Activated naive CD4-positive, alpha-beta T cell treated with anti-CD3 and anti-CD28 coated beads, Interleukin-2, amount 50 U/mL, for 72 hours (primary cell): ENCODE results near the gene HSPG2. TPM values are rescaled to one million over a fixed set of nuclear protein-coding genes. Genes with fewer than 3 reads are reported as not detected.
"Not testable (repeated sequence)": the region's sequence is repeated elsewhere in the genome, so short reads cannot be mapped to it uniquely, and the experiment has no call there.

Experiments used
- ATAC-seq, 2 donors: fragments of 150-1000 bp; cut with Tn5 transposase; 2 replicates each; pipeline ENCODE4 v1.10.0; 2021; ENCODE audit warnings: mild to moderate bottlenecking in 2 of 2, moderate library complexity in 2 of 2
- DNase-seq, 2 donors: peaks; one replicate each; pipeline ENCODE4 v3.0.0; 2021 to 2022; ENCODE audit warnings: low spot score in 2 of 2
- H3K27ac Mint-ChIP-seq, 2 donors: one replicate each; pipeline ENCODE4 v1.8.0; 2022; ENCODE audit warnings: mild to moderate bottlenecking in 2 of 2, mixed read lengths in 2 of 2
- H3K36me3 Mint-ChIP-seq, 2 donors: one replicate each; pipeline ENCODE4 v1.8.0; 2022; ENCODE audit warnings: mixed read lengths in 2 of 2
- H3K9me3 Mint-ChIP-seq, 2 donors: one replicate each; pipeline ENCODE4 v1.8.0; 2022; ENCODE audit warnings: mixed read lengths in 2 of 2
- total RNA-seq, 2 donors: library from RNA; stranded (reverse); gene quantifications; one replicate each; pipeline ENCODE4 v1.2.3, GENCODE V29; 2022

Gene HSPG2
- 10 to 100 TPM in 1 of 2 donors, 1 to 10 TPM in 1; 9.2 to 37.3 TPM for total RNA-seq

GRCh38 chr1:21937034-21937371 is at the start of gene HSPG2:
TSS of gene HSPG2 (minus strand) at chr1:21937310. CDS start at chr1:21937217, 93 bp downstream.
- ATAC-seq = peak in 1 of 2 donors; percentile 71
- DNase-seq = no peak
- peak within 1 kb of the TSS; percentile 58 to 88 for H3K27ac Mint-ChIP-seq
- no peaks in the 10 kb centered on the region for H3K9me3 Mint-ChIP-seq
- H3K36me3 Mint-ChIP-seq = no peaks in the 10 kb centered on the region

GRCh38 chr1:21986386-21986785 is 49.3 kb upstream of the HSPG2 start:
- H3K36me3 Mint-ChIP-seq, DNase-seq, H3K9me3 Mint-ChIP-seq, ATAC-seq, H3K27ac Mint-ChIP-seq: not testable (repeated sequence)

GRCh38 chr1:21985893-21986292 is 48.8 kb upstream of the HSPG2 start:
- not testable (repeated sequence) for H3K9me3 Mint-ChIP-seq, H3K27ac Mint-ChIP-seq, ATAC-seq, DNase-seq, H3K36me3 Mint-ChIP-seq

GRCh38 chr1:21983539-21983938 is 46.4 kb upstream of the HSPG2 start:
- H3K36me3 Mint-ChIP-seq, H3K9me3 Mint-ChIP-seq, DNase-seq, H3K27ac Mint-ChIP-seq, ATAC-seq: not testable (repeated sequence)

- not testable (repeated sequence) for DNase-seq, H3K9me3 Mint-ChIP-seq, ATAC-seq, H3K36me3 Mint-ChIP-seq, H3K27ac Mint-ChIP-seq
Measured at GRCh38 chr1:21982122-21982521, 45.0 kb upstream of the HSPG2 start.

- not testable (repeated sequence) for DNase-seq, H3K27ac Mint-ChIP-seq, H3K36me3 Mint-ChIP-seq, ATAC-seq, H3K9me3 Mint-ChIP-seq
Measured at GRCh38 chr1:21981253-21981652, 44.1 kb upstream of the HSPG2 start.

- H3K27ac Mint-ChIP-seq, DNase-seq, H3K36me3 Mint-ChIP-seq, H3K9me3 Mint-ChIP-seq: not testable (repeated sequence)
- ATAC-seq = peak; percentile 74 to 79
Measured at GRCh38 chr1:21980515-21981220, 43.6 kb upstream of the HSPG2 start.

GRCh38 chr1:21978209-21978608 is 41.1 kb upstream of the HSPG2 start:
- not testable (repeated sequence) for H3K27ac Mint-ChIP-seq, ATAC-seq, H3K9me3 Mint-ChIP-seq, H3K36me3 Mint-ChIP-seq, DNase-seq

- H3K36me3 Mint-ChIP-seq, DNase-seq, H3K27ac Mint-ChIP-seq, ATAC-seq, H3K9me3 Mint-ChIP-seq: not testable (repeated sequence)
Measured at GRCh38 chr1:21976703-21977239, 39.7 kb upstream of the HSPG2 start, which contains the start of gene CELA3B. TSS of gene CELA3B (plus strand) at chr1:21977022. CDS start at chr1:21977040, 18 bp downstream.

- DNase-seq, H3K36me3 Mint-ChIP-seq, H3K27ac Mint-ChIP-seq, H3K9me3 Mint-ChIP-seq, ATAC-seq: not testable (repeated sequence)
Measured at GRCh38 chr1:21975296-21975695, 38.2 kb upstream of the HSPG2 start.

- DNase-seq, H3K9me3 Mint-ChIP-seq, H3K27ac Mint-ChIP-seq, H3K36me3 Mint-ChIP-seq, ATAC-seq: not testable (repeated sequence)
Measured at GRCh38 chr1:21974699-21975098, 37.6 kb upstream of the HSPG2 start.

GRCh38 chr1:21973948-21974347 is 36.8 kb upstream of the HSPG2 start:
- H3K36me3 Mint-ChIP-seq, ATAC-seq, DNase-seq, H3K27ac Mint-ChIP-seq, H3K9me3 Mint-ChIP-seq: not testable (repeated sequence)

GRCh38 chr1:21972973-21973441 is 35.9 kb upstream of the HSPG2 start:
- not testable (repeated sequence) for H3K9me3 Mint-ChIP-seq, ATAC-seq, H3K27ac Mint-ChIP-seq, H3K36me3 Mint-ChIP-seq, DNase-seq

GRCh38 chr1:21970523-21970922 is 33.4 kb upstream of the HSPG2 start:
- H3K36me3 Mint-ChIP-seq, ATAC-seq, H3K9me3 Mint-ChIP-seq, H3K27ac Mint-ChIP-seq, DNase-seq: not testable (repeated sequence)

- not testable (repeated sequence) for DNase-seq, H3K9me3 Mint-ChIP-seq, H3K36me3 Mint-ChIP-seq, ATAC-seq
- H3K27ac Mint-ChIP-seq = peak overlapping the region in 1 of 2 donors; percentile 58
Measured at GRCh38 chr1:21969066-21969465, 32.0 kb upstream of the HSPG2 start.

- not testable (repeated sequence) for H3K36me3 Mint-ChIP-seq, H3K9me3 Mint-ChIP-seq, ATAC-seq, H3K27ac Mint-ChIP-seq, DNase-seq
Measured at GRCh38 chr1:21967216-21967615, 30.1 kb upstream of the HSPG2 start.

GRCh38 chr1:21966247-21967000 is 29.3 kb upstream of the HSPG2 start:
- H3K36me3 Mint-ChIP-seq = no peaks in the 10 kb centered on the region
- H3K9me3 Mint-ChIP-seq = no peaks in the 10 kb centered on the region
- peak; percentile 23 to 35 for ATAC-seq
- H3K27ac Mint-ChIP-seq = no peak overlapping the region
- no peak for DNase-seq
